Measurements from ENCODE around the gene POU2F1. TPM values are rescaled to one million over a fixed set of nuclear protein-coding genes. Genes with fewer than 3 reads are reported as not detected.

POU2F1 gene
- total and polyA plus RNA-seq, 2 experiments from 2014 or later: 38.8 to 66.1 TPM

DNA sequence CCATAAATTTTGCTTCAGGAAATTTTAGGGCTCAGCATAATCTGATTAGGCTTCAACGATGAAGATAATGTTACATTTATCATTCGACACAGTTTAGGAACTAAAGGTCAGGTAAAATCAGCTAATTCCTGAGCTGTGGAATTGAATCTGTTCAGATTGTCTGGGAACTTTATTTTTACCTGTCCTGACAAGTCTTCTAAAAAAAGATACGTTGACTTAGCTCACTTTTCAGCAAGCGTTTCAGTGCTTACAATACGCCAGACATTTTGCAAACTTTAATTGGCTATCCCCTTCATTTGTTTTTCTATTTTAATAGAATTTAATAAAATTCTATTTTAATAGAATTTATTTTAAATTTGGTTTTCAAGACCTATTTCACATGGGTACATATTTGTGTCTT, 57.8 kb downstream of the POU2F1 start:
- no peaks in the 10 kb centered on the region for H3K27me3 ChIP-seq (ENCODE audit: insufficient read depth)
- ATAC-seq: no peak
- TF ChIP-seq POLR2AphosphoS5 (IDR thresholded peaks at IDR 0.05; ENCODE audit: low read depth): no peak
- H3K4me1 ChIP-seq (ENCODE audit: insufficient read depth): peaks cover 12% of the 10 kb centered on the region; the same call in 1 of the 2 replicates
- H3K79me2 ChIP-seq (replicated peaks; ENCODE audit: insufficient read depth): peaks cover 100% of the 10 kb centered on the region
- 0 out of 2 replicates have a peak overlapping the region, but pooled peaks have one; percentile 7 for H3K27ac Mint-ChIP-seq
- no peak overlapping the region for H3K4me3 ChIP-seq
- H3F3A ChIP-seq (replicated peaks; ENCODE audit: low read depth): no peaks in the 10 kb centered on the region
- no peak overlapping the region for H3K4me3 Mint-ChIP-seq
- H3K4me1 Mint-ChIP-seq: peaks cover 32% of the 10 kb centered on the region
- H2AFZ ChIP-seq: no peak overlapping the region
- no peaks in the 10 kb centered on the region for H3K36me3 ChIP-seq (ENCODE audit: insufficient read depth)
- no peak for DNase-seq (ENCODE audit: low spot score)
- H3K9me2 ChIP-seq (ENCODE audit: insufficient read depth): no peaks in the 10 kb centered on the region
- no peak overlapping the region for H3K4me2 ChIP-seq
- peaks cover 3% of the 10 kb centered on the region; the same call in 1 of the 3 replicates for H3K36me3 Mint-ChIP-seq (ENCODE audit: low read depth)
- peaks cover 2% of the 10 kb centered on the region for H3K27me3 Mint-ChIP-seq (ENCODE audit: insufficient read depth, low read depth, poor library complexity)
- no peaks in the 10 kb centered on the region for H3K9me3 Mint-ChIP-seq
- no peak overlapping the region for H3K27ac ChIP-seq (ENCODE audit: low read depth)
- H4K20me1 ChIP-seq (replicated peaks; ENCODE audit: insufficient read depth): peaks cover 48% of the 10 kb centered on the region

DNA sequence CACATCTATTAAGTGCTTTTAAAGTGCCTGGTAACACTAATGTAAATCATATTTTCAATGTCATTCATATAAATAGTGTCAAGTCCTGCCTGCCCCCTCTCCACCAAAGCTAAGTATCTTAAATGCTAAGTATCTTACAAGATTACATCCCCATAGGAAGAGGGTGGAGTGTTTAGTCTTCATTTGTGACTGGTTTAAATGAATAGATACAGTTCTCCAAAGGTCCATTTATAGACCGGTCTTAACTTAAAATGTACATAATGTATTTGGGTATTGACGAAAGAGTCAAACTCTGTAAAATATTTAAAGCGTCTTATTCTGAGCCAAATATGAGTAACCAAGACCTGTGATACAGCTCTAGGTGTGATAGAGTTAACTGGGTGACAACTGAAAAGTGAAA, 60.2 kb downstream of the POU2F1 start:
- Mint-ChIP-seq H3K9me3 (no peaks in the 10 kb centered on the region), H3K27ac (no peak overlapping the region), H3K4me3 (no peak overlapping the region), H3K4me1 (peaks cover 32% of the 10 kb centered on the region), H3K27me3 (ENCODE audit: insufficient read depth, low read depth, poor library complexity) (peaks cover 2% of the 10 kb centered on the region), H3K36me3 (ENCODE audit: low read depth) (peaks cover 3% of the 10 kb centered on the region; the same call in 1 of the 3 replicates)
- Histone ChIP-seq H3K27ac (ENCODE audit: low read depth) (peak overlapping the region; percentile 68; the same call in 1 of the 2 replicates), H3K9me2 (ENCODE audit: insufficient read depth) (no peaks in the 10 kb centered on the region), H3K4me3 (no peak overlapping the region), H3K36me3 (ENCODE audit: insufficient read depth) (no peaks in the 10 kb centered on the region), H2AFZ (no peak overlapping the region), H3K4me1 (ENCODE audit: insufficient read depth) (peaks cover 15% of the 10 kb centered on the region), H3K4me2 (no peak overlapping the region), H3F3A (replicated peaks; ENCODE audit: low read depth) (no peaks in the 10 kb centered on the region), H4K20me1 (replicated peaks; ENCODE audit: insufficient read depth) (peaks cover 51% of the 10 kb centered on the region), H3K79me2 (replicated peaks; ENCODE audit: insufficient read depth) (peaks cover 100% of the 10 kb centered on the region), H3K27me3 (ENCODE audit: insufficient read depth) (no peaks in the 10 kb centered on the region)
- DNase-seq (ENCODE audit: low spot score) (no peak), ATAC-seq (no peak)
- TF ChIP-seq POLR2AphosphoS5 (IDR thresholded peaks at IDR 0.05; ENCODE audit: low read depth) (no peak), STAT1 (IDR thresholded peaks at IDR 0.05; ENCODE audit: unreplicated experiment) (no peak), ZNF331 (CRISPR knock-in tag; IDR thresholded peaks at IDR 0.05; ENCODE audit: low read depth) (no peak), JUNB (IDR thresholded peaks at IDR 0.05; ENCODE audit: unreplicated experiment) (no peak), NANOG (IDR thresholded peaks at IDR 0.05; ENCODE audit: borderline replicate concordance) (no peak), EZH2phosphoT487 (IDR thresholded peaks at IDR 0.05; ENCODE audit: unreplicated experiment) (no peak)
- TF ChIP-seq, protein P1, sequence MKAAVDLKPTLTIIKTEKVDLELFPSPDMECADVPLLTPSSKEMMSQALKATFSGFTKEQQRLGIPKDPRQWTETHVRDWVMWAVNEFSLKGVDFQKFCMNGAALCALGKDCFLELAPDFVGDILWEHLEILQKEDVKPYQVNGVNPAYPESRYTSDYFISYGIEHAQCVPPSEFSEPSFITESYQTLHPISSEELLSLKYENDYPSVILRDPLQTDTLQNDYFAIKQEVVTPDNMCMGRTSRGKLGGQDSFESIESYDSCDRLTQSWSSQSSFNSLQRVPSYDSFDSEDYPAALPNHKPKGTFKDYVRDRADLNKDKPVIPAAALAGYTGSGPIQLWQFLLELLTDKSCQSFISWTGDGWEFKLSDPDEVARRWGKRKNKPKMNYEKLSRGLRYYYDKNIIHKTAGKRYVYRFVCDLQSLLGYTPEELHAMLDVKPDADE (IDR thresholded peaks at IDR 0.05): no peak
- TF ChIP-seq, protein P2, sequence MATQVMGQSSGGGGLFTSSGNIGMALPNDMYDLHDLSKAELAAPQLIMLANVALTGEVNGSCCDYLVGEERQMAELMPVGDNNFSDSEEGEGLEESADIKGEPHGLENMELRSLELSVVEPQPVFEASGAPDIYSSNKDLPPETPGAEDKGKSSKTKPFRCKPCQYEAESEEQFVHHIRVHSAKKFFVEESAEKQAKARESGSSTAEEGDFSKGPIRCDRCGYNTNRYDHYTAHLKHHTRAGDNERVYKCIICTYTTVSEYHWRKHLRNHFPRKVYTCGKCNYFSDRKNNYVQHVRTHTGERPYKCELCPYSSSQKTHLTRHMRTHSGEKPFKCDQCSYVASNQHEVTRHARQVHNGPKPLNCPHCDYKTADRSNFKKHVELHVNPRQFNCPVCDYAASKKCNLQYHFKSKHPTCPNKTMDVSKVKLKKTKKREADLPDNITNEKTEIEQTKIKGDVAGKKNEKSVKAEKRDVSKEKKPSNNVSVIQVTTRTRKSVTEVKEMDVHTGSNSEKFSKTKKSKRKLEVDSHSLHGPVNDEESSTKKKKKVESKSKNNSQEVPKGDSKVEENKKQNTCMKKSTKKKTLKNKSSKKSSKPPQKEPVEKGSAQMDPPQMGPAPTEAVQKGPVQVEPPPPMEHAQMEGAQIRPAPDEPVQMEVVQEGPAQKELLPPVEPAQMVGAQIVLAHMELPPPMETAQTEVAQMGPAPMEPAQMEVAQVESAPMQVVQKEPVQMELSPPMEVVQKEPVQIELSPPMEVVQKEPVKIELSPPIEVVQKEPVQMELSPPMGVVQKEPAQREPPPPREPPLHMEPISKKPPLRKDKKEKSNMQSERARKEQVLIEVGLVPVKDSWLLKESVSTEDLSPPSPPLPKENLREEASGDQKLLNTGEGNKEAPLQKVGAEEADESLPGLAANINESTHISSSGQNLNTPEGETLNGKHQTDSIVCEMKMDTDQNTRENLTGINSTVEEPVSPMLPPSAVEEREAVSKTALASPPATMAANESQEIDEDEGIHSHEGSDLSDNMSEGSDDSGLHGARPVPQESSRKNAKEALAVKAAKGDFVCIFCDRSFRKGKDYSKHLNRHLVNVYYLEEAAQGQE (IDR thresholded peaks at IDR 0.05; ENCODE audit: unreplicated experiment): no peak
- TF ChIP-seq, protein P3, sequence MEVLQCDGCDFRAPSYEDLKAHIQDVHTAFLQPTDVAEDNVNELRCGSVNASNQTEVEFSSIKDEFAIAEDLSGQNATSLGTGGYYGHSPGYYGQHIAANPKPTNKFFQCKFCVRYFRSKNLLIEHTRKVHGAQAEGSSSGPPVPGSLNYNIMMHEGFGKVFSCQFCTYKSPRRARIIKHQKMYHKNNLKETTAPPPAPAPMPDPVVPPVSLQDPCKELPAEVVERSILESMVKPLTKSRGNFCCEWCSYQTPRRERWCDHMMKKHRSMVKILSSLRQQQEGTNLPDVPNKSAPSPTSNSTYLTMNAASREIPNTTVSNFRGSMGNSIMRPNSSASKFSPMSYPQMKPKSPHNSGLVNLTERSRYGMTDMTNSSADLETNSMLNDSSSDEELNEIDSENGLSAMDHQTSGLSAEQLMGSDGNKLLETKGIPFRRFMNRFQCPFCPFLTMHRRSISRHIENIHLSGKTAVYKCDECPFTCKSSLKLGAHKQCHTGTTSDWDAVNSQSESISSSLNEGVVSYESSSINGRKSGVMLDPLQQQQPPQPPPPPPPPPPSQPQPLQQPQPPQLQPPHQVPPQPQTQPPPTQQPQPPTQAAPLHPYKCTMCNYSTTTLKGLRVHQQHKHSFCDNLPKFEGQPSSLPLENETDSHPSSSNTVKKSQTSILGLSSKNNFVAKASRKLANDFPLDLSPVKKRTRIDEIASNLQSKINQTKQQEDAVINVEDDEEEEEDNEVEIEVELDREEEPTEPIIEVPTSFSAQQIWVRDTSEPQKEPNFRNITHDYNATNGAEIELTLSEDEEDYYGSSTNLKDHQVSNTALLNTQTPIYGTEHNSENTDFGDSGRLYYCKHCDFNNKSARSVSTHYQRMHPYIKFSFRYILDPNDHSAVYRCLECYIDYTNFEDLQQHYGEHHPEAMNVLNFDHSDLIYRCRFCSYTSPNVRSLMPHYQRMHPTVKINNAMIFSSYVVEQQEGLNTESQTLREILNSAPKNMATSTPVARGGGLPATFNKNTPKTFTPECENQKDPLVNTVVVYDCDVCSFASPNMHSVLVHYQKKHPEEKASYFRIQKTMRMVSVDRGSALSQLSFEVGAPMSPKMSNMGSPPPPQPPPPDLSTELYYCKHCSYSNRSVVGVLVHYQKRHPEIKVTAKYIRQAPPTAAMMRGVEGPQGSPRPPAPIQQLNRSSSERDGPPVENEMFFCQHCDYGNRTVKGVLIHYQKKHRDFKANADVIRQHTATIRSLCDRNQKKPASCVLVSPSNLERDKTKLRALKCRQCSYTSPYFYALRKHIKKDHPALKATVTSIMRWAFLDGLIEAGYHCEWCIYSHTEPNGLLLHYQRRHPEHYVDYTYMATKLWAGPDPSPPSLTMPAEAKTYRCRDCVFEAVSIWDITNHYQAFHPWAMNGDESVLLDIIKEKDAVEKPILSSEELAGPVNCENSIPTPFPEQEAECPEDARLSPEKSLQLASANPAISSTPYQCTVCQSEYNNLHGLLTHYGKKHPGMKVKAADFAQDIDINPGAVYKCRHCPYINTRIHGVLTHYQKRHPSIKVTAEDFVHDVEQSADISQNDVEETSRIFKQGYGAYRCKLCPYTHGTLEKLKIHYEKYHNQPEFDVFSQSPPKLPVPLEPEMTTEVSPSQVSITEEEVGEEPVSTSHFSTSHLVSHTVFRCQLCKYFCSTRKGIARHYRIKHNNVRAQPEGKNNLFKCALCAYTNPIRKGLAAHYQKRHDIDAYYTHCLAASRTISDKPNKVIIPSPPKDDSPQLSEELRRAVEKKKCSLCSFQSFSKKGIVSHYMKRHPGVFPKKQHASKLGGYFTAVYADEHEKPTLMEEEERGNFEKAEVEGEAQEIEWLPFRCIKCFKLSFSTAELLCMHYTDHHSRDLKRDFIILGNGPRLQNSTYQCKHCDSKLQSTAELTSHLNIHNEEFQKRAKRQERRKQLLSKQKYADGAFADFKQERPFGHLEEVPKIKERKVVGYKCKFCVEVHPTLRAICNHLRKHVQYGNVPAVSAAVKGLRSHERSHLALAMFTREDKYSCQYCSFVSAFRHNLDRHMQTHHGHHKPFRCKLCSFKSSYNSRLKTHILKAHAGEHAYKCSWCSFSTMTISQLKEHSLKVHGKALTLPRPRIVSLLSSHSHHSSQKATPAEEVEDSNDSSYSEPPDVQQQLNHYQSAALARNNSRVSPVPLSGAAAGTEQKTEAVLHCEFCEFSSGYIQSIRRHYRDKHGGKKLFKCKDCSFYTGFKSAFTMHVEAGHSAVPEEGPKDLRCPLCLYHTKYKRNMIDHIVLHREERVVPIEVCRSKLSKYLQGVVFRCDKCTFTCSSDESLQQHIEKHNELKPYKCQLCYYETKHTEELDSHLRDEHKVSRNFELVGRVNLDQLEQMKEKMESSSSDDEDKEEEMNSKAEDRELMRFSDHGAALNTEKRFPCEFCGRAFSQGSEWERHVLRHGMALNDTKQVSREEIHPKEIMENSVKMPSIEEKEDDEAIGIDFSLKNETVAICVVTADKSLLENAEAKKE (CRISPR knock-in tag; IDR thresholded peaks at IDR 0.05): no peak
